ENCODE data around the gene URB1. TPM values are rescaled to one million over a fixed set of nuclear protein-coding genes. Genes with fewer than 3 reads are reported as not detected.

Gene URB1
- total and polyA plus RNA-seq, 2 of the 8 experiments (the other 6 are each of a cell fraction or from before 2014, with no cell fraction given) = 8.1 to 28.9 TPM

DNA sequence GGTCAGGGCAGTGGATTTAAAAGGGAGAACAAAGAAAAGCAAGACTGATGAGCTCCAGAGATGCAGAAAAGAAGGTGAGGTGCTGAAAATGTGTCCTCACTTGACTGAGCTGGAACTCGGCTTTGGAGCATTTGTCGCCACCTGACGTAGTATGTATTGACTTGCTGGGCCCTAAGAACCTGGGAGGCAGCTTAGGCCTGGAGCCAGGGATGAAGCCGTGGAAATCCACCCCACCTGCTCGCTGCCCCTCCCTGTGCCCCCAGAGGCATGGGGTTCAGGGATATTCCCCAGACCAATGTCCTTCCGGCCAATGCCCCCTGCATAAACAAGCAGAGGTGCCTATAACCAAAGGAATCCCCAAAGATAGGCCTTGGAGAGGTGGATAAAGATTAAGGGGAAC is 79.8 kb downstream of the URB1 start:
- Histone ChIP-seq H3K79me1 (ENCODE audit: low read depth, low read length) (peaks cover 5% of the 10 kb centered on the region; the same call in 1 of the 2 replicates), H2BK5ac (ENCODE audit: low read depth, low read length) (no peak overlapping the region), H4K5ac (ENCODE audit: insufficient read length, low read depth, low read length) (no peak overlapping the region), H3K14ac (ENCODE audit: insufficient read length) (no peak overlapping the region), H3K36me3 (ENCODE audit: control insufficient read depth in 2 of 4, insufficient read depth in 4 of 4, low read length in 3 of 4) (peaks cover 13 to 35% (median 29%) of the 10 kb centered on the region in 4 experiments; a peak in 6 of 8 replicates), H3K79me2 (ENCODE audit: control insufficient read depth in 1 of 2, insufficient read depth in 2 of 2, low read length in 2 of 2) (no peaks in the 10 kb centered on the region), H4K91ac (replicated peaks; ENCODE audit: insufficient read length, low read length) (no peak overlapping the region), H3K23ac (ENCODE audit: insufficient read length) (no peak overlapping the region), H3K9me3 (ENCODE audit: insufficient read depth in 2 of 2, low read depth in 1 of 2, low read length in 1 of 2) (no peaks in the 10 kb centered on the region), H3K4me3 (ENCODE audit: extremely low read depth in 1 of 4, insufficient read depth in 2 of 4, low read depth in 3 of 4, low read length in 4 of 4) (no peak overlapping the region), H3K9ac (replicated peaks in 1 of 4; ENCODE audit: extremely low read depth in 1 of 4, low read depth in 3 of 4, low read length in 3 of 4) (no peak overlapping the region), H3K4ac (replicated peaks; ENCODE audit: insufficient read length, low read depth, low read length) (no peak overlapping the region), H2BK15ac (ENCODE audit: low read length) (no peak overlapping the region), H2BK12ac (ENCODE audit: low read depth, low read length) (no peak overlapping the region), H2AK5ac (ENCODE audit: low read depth, low read length) (no peak overlapping the region), H3K27ac (ENCODE audit: low read depth, low read length) (no peak overlapping the region), H3K4me2 (ENCODE audit: insufficient read depth in 1 of 2, low read depth in 2 of 2, low read length in 2 of 2) (no peak overlapping the region), H2BK120ac (replicated peaks; ENCODE audit: low read depth, low read length) (no peak overlapping the region), H3K23me2 (ENCODE audit: low read depth, low read length) (no peaks in the 10 kb centered on the region), H4K8ac (ENCODE audit: extremely low read depth, insufficient read depth, low read length) (no peak overlapping the region), H3K4me1 (replicated peaks in 1 of 4; ENCODE audit: control insufficient read depth in 3 of 4, insufficient read depth in 4 of 4, low read length in 3 of 4) (no peaks in the 10 kb centered on the region), H2BK20ac (ENCODE audit: low read length) (no peak overlapping the region), H3K56ac (replicated peaks; ENCODE audit: insufficient read length, low read depth, low read length) (no peak overlapping the region), H4K20me1 (replicated peaks in 1 of 2; ENCODE audit: control insufficient read depth in 1 of 2, insufficient read depth in 2 of 2, low read length in 2 of 2) (peaks cover 0 to 10% of the 10 kb centered on the region in 2 experiments), H3K27me3 (replicated peaks in 1 of 4; ENCODE audit: control insufficient read depth in 3 of 4, extremely low read depth in 1 of 4, insufficient read depth in 3 of 4, low read length in 3 of 4) (no peaks in the 10 kb centered on the region), H2AFZ (ENCODE audit: low read length) (no peak overlapping the region), H3K18ac (ENCODE audit: extremely low read depth, low read length) (no peak overlapping the region)
- FAIRE-seq (no peak), DNase-seq (ENCODE audit: low read depth in 1 of 2, low spot score in 2 of 2) (peak in 1 of 2 experiments; percentile 38)
- ChIA-PET POLR2A (ENCODE audit: partially characterized antibody) (no interaction called here), CTCF (ENCODE audit: partially characterized antibody) (interaction anchor here (1.8 kb wide), 1 partner anchor 10 kb away, joined by 6 read pairs; no protein-coding TSS in a partner anchor)
- WGBS, 2 experiments (ENCODE audit: extremely low coverage in 1 of 2, insufficient coverage in 1 of 2, insufficient read length in 1 of 2, insufficient replicate concordance in 2 of 2, low coverage in 1 of 2, low lambda C conversion rate in 2 of 2, missing lambda C conversion rate in 1 of 2) = 86% methylated on average over 6 of the region's 6 CpGs; no CpG with 5 or more reads in 1 of the 2 experiments
- TF ChIP-seq KDM1A (IDR thresholded peaks at IDR 0.05; ENCODE audit: borderline replicate concordance, low read length) (no peak), TAF1 (IDR thresholded peaks at IDR 0.05; ENCODE audit: low read depth, low read length) (no peak), RXRA (IDR thresholded peaks at IDR 0.05; ENCODE audit: insufficient read depth, low read depth, low read length) (no peak), TBP (IDR thresholded peaks at IDR 0.05; ENCODE audit: low read depth, low read length) (no peak), GTF2F1 (IDR thresholded peaks at IDR 0.05; ENCODE audit: borderline replicate concordance, low read depth, low read length) (no peak), RAD21 (IDR thresholded peaks at IDR 0.05 in 1 of 2, conservative IDR thresholded peaks at IDR 0.05 in 1 of 2; ENCODE audit: low read depth in 2 of 2, low read length in 2 of 2) (no peak), GABPA (IDR thresholded peaks at IDR 0.05; ENCODE audit: borderline replicate concordance, insufficient read depth, low read length) (no peak), CBX5 (IDR thresholded peaks at IDR 0.05; ENCODE audit: low read depth, low read length) (no peak), SIX5 (IDR thresholded peaks at IDR 0.05; ENCODE audit: low read depth, low read length) (no peak), SP2 (IDR thresholded peaks at IDR 0.05; ENCODE audit: low read length) (no peak), POLR2AphosphoS5 (IDR thresholded peaks at IDR 0.05; ENCODE audit: low read depth, low read length) (no peak)
